EL (cell line): ENCODE results near the gene CD1E.
"Not testable (repeated sequence)": the region's sequence is repeated elsewhere in the genome, so short reads cannot be mapped to it uniquely, and the experiment has no call there.

Experiments used
- DNase-seq: peaks from one replicate; pipeline ENCODE4 v3.0.0-alpha.2; 2016

The CD1E gene

DNA sequence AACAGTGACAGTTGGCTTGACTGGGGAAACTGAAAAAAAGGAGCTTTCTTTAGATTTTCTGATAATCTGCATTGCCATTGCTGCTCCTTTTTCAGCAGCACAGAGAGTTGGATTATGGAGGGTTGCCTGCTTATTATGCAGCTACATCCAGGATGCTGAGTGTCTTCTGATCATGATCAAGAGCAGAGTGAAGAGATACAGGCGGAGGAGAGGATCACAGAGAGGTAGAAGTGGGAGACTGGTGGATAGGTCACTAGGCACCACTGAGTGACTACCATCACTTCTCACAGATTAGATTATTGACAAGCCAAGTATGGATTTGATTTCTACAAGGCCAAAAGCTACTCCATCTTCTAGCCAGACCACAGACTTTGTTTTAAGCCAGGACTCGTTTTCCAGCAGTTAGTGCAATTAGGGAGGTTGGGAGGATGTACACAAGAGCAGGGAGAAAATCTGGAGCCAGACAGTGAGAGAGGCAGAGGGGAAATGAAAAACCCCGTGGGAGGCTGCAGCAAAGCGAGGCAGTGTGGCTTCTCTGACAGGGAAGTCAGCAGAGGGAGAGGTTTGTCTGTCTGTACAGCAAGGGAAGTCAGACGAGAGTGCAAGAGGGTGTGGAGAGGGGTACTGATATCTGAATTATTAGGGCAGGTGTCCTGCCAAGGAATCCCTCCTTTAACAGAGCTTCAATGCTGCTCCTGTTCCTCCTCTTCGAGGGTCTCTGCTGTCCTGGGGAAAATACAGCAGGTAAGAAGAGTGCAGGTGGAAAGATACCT lies at the start of gene CD1E:
Gene CD1E (plus strand): TSS at position 592 of the 773 bp plus-strand sequence. CDS start 95 bp downstream, at position 687.
- no peak for DNase-seq

DNA sequence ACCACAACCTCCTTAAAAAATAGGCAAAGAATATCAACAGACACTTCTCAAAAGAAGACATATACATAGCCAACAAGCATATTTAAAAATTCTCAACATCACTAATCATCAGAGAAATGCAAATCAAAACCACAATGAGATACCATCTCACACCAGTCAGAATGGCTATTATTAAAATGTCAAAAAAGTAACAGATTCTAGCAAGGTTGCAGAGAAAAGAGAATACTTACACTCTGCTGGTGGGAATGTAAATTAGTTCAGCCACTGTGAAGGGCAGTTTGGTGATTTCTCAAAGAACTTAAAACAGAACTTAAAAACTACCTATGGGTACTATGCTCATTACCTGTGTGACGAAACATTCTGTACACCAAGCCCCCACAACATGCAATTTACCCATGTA lies 43.1 kb upstream of the CD1E start:
- DNase-seq: no peak

DNA sequence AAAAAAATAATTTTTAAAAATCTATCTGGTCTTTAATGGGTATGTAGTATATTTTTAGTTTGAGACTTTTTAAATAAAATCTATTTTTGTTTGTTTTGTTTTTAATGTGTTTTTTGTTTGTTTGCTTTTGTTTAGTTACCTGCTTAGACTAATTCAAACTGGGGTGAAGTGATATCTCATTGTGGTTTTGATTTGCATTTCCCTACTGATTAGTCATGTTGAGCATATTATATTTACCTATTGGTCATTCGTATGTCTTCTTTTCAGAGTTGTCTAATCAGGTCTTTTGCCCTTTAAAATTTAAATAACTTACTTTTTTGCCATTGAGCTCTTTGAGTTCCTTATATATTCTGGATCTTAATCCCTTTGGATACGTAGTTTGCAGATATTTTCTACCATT lies 42.6 kb upstream of the CD1E start:
- DNase-seq: no peak

DNA sequence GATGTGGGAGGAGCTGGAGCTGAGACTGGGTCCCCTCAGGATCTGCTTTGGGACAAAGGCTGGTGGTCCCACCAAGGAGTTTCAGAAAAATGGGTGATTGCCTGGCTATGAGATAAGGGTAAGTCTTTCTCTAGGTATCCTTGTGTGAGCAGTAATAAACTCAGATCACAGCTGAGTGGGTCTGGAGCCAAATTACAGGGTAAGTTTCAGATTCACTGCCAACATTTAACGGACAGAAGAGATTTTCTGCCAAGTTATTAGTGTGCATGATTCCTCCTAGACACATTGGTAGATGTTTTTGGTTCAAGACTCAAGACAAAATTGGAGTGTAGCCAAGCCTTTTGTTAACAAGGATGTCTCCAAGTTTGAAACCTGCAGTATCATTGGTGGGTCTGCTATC lies 29.8 kb upstream of the CD1E start:
- no peak for DNase-seq

DNA sequence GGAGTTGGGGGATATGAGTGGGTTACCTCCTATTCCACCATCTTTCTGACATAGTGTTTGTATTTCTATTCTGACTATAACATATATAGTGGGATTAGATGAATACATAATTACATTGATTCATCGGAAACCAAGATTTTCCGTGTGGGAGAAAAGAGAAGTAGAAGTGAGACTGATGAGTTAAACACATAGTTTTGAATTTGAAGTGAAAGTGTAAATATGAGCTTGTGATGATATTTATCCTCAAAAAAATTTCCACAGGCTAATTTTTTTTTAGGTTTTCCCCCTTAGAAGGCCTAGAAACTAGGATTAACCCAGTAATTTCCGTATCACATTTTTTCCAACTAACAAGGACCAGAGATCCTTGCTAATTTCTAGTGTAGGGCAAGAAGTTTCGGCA lies 29.3 kb upstream of the CD1E start:
- no peak for DNase-seq

DNA sequence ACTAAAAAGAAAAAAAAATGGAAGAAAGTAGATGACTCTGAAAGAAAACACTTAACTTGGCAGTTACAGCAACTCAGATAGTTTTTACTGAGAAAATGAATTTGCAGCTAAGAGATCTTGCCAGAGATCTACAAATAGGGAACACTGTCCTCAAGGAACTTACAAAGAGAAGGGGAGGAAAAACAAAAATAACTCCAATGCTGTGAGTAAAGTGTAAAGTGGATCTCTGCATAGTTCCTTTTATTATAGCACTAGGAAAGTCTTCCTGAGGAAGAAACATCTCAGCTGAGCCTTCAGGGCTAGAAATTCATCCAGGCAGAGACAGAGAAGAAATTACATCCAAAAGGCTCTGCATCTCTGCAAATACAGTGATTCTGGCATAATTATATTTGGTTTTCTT lies 26.2 kb upstream of the CD1E start:
- DNase-seq: no peak

DNA sequence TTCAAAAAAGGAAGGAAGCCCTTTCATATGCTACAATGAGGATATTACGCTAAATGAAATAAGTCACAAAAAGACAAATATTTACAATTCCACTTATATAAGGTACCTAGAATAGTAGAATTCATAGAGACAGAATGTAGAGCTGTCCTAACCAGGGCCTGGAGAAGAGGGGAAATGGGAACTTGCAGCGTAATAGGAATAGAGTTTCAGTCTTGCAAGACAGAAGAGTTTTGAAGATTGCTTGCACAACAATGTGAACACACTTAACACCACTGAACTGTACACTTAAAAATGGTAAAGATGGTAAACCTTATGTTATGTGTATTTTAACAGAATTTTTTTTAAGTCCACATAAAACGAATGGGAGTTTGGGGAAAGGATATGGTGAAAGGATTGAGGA lies 25.3 kb upstream of the CD1E start:
- DNase-seq: no peak

DNA sequence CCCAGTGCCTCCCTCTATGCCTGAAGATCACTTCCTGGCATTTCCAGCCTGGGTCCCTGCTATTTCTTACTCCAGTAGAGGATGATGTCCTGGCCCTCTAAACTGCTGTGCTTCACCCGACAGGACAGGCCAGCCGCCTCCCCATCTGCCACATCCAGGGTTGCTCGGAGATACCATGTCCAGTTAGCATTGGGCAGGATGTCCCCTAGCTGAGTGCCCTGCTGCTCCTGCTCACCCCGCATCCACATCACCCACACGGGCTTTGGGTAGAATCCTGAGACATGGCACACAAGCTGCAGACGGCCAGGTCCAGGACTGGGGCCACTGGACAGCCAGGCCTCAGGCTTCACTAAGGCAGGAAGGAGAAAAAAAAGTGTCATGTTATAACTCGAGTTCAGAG lies 24.4 kb upstream of the CD1E start:
- DNase-seq: no peak

DNA sequence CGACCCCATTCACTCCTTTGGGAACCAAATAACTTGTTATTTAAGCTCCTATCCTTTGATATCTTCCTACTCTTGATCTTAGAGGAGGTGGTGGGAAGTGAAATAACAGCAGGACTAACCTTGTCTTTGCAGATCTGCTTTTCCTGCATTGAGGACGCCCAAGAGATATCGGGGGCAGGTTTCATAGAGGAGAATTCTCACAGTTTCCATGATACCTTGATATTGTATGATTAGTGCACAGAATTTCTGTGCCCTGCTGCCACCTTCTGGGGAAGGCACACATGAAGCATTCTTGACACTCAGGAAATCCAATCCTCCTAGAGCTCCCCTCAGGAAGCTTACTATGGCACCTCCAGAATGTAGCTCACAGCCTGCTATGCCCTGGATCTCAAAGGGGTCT lies 24.0 kb upstream of the CD1E start:
- peak; percentile 3 for DNase-seq

DNA sequence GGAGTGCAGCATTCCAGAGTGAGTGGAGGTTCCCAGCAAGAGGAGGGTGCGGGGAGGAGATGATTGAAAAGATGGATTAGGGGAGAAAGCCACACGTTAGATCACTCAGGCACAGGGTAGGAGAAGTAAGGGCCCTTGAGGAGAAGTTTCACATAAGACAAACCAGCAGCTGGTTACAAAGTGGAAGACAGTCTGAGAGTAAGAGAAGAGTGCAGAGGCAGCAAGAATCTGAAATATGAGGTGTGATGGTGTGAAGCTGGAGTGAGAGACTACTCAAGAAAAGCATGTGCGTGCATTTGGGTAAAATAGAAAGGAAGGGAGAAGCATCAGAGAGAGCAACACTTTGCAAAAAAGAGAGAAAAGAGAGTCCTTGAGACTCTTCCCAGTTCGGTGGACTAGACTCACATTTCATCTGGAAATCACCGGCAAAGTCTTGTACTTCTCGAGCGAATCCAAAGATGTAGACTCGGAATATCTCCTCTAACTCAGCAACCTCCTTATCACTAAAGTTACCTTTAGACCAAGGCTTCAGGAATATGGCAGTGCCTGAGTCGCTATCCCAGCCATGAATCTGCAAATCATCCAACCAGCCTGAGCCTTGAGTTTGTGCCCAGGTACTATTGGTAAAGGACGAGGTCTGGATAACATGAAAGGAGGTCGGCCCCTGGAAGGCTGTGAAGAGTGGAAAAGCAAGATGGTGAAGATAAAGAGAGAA lies 23.1 kb upstream of the CD1E start:
- DNase-seq: no peak

DNA sequence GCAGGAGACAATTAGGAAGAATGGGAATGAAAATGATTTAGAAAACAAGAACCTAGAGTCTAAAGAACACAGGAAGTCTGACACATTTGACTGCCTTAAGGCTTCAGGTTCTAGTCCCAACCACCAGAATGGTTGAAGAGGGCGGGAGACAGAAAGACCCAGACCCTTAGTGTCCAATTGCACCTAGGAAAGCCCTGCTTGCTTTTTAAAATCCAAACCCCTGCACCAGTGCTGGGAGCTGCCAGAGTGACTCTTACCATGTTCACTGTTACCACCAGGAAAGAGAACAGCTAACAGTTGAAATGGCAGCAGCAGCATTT lies 22.6 kb upstream of the CD1E start:
- no peak for DNase-seq

DNA sequence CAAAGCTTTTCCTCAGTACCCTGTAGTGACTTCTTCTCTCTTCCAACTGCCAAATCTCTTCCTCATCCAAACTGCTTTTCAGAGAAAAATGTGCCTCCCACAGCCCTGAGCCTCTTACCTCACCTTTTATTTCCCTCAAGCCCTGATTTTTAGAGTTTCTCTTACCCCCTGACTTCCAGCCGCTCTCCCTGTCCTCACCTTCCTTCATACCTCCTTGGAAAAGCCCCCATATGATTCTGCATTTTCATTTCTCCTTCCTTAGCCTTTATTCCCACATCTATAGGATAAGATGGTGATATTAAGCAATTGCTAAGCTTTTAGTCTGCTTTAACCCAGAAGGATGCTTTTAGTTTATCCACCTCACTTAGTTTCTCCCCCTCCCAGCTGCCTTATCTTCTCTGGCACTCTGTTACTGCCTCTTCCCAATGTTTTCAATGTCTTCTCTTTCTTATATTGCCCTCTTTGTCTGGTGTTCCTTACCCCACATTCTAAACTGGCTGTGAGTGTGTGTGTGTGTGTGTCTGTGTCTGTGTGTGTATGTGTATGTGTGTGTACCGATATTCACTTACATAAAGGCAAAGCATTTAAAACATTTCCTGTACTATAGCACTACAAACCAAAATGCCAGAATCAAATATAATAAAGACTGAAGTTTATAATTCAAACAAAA lies 22.1 kb upstream of the CD1E start, which contains the start of gene CD1B:
Gene CD1B (minus strand): TSS at position 51 of the 670 bp plus-strand sequence. CDS start 108 bp downstream, outside the sequence.
- DNase-seq: no peak

DNA sequence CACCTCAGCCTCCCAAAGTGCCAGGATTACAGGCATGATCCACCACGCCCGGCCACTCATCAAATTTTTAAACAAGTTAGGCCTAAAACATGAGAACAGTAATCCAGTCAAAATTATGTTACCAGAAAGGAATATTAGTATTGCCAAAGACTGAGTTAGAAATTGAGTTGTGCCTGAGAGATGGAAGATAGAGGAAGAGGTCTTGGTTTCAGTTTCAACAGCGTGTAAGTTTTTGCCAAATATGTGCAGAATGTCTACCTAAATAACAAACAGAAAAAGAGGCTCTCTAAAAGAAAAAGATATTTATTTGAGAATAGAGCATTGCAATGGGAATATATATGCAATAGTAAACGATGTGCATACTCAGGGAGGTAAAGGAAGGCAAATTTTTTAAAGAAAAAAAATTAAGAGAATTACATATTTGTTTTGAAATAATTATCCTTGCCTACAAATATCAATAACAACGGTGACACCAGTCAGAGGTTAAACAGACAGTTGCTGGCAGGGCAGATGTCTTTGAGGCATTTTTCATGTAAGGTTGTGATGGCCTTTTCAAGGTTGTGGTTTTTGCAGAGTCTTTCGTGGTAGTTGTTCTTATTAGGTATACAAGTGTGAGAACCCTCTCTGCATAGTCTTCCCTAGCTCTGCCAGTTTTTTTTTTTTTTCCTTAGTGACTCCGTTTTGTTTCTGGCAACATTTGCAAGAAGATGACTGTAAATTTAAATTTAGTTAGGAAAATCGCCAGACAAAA lies 20.1 kb upstream of the CD1E start:
- no peak for DNase-seq

DNA sequence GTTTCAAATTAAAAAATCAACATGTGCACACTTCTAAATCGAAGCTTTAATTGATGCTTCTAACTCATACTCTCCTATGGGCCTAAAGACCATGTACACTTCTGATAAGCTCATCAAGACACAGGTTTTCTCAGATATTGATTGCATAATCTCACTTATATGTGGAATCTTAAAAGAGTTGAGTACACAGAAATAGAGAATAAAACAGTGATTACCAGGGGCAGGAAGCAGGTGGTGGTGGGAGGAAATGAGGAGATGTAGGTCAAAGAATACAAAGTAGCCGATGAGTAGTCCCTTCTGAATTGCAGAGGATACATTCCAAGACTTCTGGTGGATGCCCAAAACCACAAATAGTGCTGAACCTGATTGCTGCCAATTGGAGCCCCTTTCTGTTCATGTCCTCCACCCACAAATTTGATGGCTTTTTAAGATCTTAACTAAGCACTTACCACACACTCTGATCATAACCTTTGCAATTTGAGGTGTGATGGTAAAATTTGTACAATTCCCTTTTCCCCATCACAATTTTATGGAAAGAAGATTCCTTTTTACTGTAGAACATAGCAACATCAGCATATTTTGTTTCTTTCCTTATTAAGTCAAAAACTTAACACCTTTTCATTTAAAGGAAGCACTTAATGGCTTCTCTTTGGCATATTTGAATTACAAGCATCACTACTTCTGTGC lies 19.0 kb upstream of the CD1E start:
- DNase-seq: no peak

DNA sequence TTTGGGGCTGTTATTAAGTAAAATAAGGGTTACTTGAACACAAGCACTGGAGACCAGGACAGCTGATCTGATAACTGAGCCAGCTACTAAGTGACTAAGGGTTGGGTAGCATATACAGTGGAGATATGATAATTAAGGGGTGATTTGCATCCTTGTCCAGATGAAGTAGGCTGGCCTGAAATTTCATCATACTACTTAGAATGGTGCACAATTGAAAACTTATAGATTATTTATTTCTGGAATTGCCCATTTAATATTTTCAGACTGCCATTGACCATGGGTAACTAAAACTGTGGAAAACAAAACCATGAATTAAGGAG lies 18.5 kb upstream of the CD1E start:
- no peak for DNase-seq

DNA sequence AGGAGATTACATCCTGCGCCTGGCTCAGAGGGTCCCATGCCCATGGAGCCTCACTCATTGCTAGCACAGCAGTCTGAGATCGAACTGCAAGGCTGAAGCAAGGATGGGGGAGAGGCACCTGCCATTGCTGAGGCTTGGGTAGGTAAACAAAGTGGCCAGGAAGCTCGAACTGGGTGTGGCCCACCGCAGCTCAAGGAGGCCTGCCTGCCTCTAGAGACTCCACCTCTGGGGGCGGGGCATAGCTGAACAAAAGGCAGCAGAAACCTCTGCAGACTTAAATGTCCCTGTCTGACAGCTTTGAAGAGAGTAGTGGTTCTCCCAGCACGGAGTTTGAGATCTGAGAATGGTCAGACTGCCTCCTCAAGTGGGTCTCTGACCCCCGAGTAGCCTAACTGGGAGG lies 17.3 kb upstream of the CD1E start:
- DNase-seq: not testable (repeated sequence)

DNA sequence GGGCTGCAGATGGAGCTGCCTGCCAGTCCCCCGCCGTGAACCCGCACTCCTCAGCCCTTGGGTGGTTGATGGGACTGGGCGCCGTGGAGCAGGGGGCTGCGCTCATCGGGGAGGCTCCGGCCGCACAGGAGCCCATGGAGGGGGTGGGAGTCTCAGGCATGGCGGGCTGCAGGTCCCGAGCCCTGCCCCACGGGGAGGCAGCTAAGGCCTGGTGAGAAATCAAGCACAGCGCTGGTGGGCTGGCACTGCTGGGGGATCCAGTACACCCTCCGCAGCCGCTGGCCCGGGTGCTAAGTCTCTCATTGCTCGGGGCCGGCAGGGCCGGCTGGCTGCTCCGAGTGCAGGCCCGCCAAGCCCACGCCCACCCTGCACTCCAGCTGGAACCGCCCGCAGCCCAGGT lies 4.7 kb upstream of the CD1E start:
- not testable (repeated sequence) for DNase-seq

DNA sequence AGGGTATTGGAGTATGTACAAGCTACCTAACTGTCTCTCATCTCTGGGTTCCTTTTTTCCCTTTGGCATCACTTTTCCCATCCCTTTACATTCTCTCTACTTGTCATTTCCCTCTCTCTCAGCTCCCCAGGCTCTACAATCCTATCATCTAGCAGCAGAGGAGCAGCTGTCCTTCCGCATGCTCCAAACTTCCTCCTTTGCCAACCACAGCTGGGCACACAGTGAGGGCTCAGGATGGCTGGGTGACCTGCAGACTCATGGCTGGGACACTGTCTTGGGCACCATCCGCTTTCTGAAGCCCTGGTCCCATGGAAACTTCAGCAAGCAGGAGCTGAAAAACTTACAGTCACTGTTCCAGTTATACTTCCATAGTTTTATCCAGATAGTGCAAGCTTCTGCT lies 561 bp downstream of the CD1E start:
- no peak for DNase-seq

DNA sequence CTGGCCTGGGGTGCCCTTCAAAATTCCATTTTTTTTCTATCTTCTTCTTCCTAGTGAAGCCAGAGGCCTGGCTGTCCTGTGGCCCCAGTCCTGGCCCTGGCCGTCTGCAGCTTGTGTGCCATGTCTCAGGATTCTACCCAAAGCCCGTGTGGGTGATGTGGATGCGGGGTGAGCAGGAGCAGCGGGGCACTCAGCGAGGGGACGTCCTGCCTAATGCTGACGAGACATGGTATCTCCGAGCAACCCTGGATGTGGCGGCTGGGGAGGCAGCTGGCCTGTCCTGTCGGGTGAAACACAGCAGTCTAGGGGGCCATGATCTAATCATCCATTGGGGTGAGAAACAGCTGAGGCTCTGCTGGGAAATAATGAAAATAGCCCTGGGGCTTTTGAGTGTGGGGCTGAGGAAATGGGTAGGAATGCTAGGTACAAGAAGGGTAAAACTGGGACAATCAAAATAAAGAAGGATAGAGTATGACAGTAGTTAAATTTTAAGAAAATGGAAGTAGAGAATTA lies 2.1 kb downstream of the CD1E start:
- DNase-seq: no peak

DNA sequence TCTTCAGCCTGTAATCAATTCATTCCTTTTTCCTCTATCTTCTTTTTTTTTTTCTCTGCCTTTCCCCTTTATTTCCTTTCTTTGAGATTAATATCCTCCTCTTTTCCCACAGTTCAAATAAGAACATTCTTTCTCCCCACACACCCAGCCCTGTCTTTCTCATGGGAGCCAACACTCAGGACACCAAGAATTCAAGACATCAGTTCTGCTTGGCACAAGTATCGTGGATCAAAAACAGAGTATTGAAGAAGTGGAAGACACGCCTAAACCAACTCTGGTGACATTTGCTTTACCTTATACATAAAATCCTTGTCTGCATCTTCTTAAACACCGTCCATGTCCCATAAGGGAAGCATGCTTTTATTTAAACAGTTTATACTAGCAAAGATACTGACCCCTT lies 2.9 kb downstream of the CD1E start:
- no peak for DNase-seq

DNA sequence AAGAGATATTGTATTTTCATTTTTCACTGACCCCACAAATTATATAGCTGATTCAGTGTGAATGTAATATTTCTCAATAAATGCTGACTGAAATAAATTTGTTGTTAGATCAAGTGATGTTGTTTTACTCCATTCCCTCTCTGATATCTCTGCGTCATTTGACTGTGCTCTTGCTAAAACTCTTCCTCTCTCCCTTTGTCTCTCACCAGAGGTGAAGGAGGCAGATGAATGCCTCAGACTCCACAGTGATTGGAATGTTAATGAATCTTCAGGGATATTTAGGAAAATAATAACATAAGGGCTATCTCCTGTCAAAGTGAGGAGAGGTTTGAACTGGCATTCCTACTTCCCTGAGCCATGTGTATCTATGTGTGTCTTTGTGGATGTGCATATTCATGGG lies 3.7 kb downstream of the CD1E start:
- no peak for DNase-seq

DNA sequence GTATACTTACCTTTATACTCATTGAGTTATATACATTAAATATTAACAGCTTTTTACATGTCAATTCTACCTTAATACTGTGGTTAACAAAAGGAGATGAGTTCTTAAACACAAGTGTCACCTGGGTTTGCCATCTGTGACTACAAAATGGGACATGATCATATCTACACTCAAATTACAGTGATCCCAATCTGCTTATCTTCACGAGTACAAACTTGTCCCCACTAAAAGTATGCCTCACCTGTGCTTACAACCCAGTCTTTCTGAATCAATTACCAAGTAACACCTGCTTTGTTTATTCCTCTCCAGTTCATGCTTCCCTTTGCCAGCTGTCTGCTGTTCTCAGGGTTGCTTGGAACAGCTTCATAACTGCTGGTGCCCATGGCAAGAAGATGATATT lies 8.8 kb downstream of the CD1E start:
- no peak for DNase-seq

DNA sequence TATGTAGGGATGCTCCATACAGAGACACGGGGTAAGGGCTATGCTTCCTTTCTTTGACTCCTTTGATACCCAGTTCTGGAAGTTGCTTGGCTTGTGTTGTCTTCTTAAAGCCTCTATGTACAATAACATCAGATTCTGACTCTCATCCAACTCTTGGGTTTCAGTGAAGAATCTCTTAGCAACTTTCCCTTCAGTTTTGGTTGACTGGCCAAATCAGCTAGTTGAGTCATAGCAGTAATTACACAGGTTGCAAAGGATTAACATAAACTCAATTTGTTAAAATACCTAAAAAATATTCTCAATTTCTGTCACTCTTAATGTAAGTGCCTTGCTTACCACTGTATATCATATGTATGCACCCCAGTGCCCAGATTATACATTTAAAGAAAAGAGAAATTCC lies 9.2 kb downstream of the CD1E start:
- DNase-seq: no peak
